HFFc6 (cell line): ENCODE measurements around the gene UBASH3B. TPM values are rescaled to one million over a fixed set of nuclear protein-coding genes. Genes with fewer than 3 reads are reported as not detected.

Experiments used
- DNase-seq: peaks from one replicate; pipeline ENCODE4 v3.0.0-alpha.2; 2018
- H3K27ac Mint-ChIP-seq: 2 replicates; pipeline ENCODE4 v1.8.0; 2020; ENCODE audit warnings: mild to moderate bottlenecking, mixed read lengths
- H3K27me3 Mint-ChIP-seq: 2 replicates; pipeline ENCODE4 v1.8.0; 2021; ENCODE audit warnings: mild to moderate bottlenecking, moderate library complexity, mixed read lengths; ENCODE audit not compliant: insufficient read depth
- H3K36me3 Mint-ChIP-seq: 2 replicates; pipeline ENCODE4 v1.8.0; 2021; ENCODE audit warnings: low read depth, mixed read lengths
- H3K4me1 Mint-ChIP-seq: 2 replicates; pipeline ENCODE4 v1.8.0; 2020; ENCODE audit warnings: low read depth, mixed read lengths
- H3K4me3 Mint-ChIP-seq: 2 replicates; pipeline ENCODE4 v1.8.0; 2020; ENCODE audit warnings: mild to moderate bottlenecking, moderate library complexity, mixed read lengths
- H3K9me3 Mint-ChIP-seq: 2 replicates; pipeline ENCODE4 v1.8.0; 2020; ENCODE audit warnings: mild to moderate bottlenecking, mixed read lengths
- total RNA-seq, 6 experiments: library from RNA; stranded (reverse); fragmentation: NEBNext Ultra II Directional; extraction: Animal tissue kit (Norgen Biotek cat#: 25700); gene quantifications; 2 replicates in 1 of 6; 3 replicates in 5 of 6; pipeline ENCODE4 v1.2.3, GENCODE V29; 2021
- TF ChIP-seq, protein P1 (sequence below): fragments of 200-600 bp; sonication (generic); IDR thresholded peaks from 2 replicates; pipeline ENCODE4 v1.5.0; 2021; ENCODE audit warnings: antibody characterized with exemption, mild to moderate bottlenecking

The UBASH3B gene
- total RNA-seq, 6 experiments from 2014 or later, result 44.6 to 60.4 (median 52.9) TPM

GRCh38 chr11:122795307-122795706 is 139.8 kb downstream of the UBASH3B start:
- Mint-ChIP-seq H3K4me1 (peaks cover 18% of the 10 kb centered on the region), H3K4me3 (no peak overlapping the region), H3K27ac (no peak overlapping the region), H3K9me3 (no peaks in the 10 kb centered on the region), H3K27me3 (peaks cover 2% of the 10 kb centered on the region; the same call in 1 of the 2 replicates), H3K36me3 (peaks cover 30% of the 10 kb centered on the region)
- no peak for DNase-seq
- TF ChIP-seq, protein P1, sequence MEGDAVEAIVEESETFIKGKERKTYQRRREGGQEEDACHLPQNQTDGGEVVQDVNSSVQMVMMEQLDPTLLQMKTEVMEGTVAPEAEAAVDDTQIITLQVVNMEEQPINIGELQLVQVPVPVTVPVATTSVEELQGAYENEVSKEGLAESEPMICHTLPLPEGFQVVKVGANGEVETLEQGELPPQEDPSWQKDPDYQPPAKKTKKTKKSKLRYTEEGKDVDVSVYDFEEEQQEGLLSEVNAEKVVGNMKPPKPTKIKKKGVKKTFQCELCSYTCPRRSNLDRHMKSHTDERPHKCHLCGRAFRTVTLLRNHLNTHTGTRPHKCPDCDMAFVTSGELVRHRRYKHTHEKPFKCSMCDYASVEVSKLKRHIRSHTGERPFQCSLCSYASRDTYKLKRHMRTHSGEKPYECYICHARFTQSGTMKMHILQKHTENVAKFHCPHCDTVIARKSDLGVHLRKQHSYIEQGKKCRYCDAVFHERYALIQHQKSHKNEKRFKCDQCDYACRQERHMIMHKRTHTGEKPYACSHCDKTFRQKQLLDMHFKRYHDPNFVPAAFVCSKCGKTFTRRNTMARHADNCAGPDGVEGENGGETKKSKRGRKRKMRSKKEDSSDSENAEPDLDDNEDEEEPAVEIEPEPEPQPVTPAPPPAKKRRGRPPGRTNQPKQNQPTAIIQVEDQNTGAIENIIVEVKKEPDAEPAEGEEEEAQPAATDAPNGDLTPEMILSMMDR, result no peak

- Mint-ChIP-seq H3K4me3 (no peak overlapping the region), H3K4me1 (peaks cover 15% of the 10 kb centered on the region), H3K27ac (no peak overlapping the region), H3K36me3 (peaks cover 36% of the 10 kb centered on the region), H3K27me3 (peaks cover 2% of the 10 kb centered on the region), H3K9me3 (no peaks in the 10 kb centered on the region)
- TF ChIP-seq, protein P1, result peak; percentile 92
- no peak for DNase-seq
Measured at GRCh38 chr11:122796128-122796717, 140.7 kb downstream of the UBASH3B start.

- Mint-ChIP-seq H3K4me1 (peaks cover 12% of the 10 kb centered on the region), H3K9me3 (no peaks in the 10 kb centered on the region), H3K27me3 (no peaks in the 10 kb centered on the region; the same call in none of the 2 replicates), H3K36me3 (peaks cover 40% of the 10 kb centered on the region), H3K27ac (no peak overlapping the region), H3K4me3 (no peak overlapping the region)
- DNase-seq, result no peak
- TF ChIP-seq, protein P1, result no peak
Measured at GRCh38 chr11:122797651-122798050, 142.1 kb downstream of the UBASH3B start.

GRCh38 chr11:122799406-122800105 is 144.0 kb downstream of the UBASH3B start:
- Mint-ChIP-seq H3K27ac (no peak overlapping the region), H3K36me3 (peaks cover 47% of the 10 kb centered on the region), H3K4me3 (no peak overlapping the region), H3K9me3 (no peaks in the 10 kb centered on the region), H3K27me3 (no peaks in the 10 kb centered on the region; the same call in none of the 2 replicates), H3K4me1 (peaks cover 31% of the 10 kb centered on the region)
- no peak for DNase-seq
- TF ChIP-seq, protein P1, result no peak

- no peak for DNase-seq
- peak overlapping the region; percentile 99 for H3K27ac Mint-ChIP-seq
- H3K4me1 Mint-ChIP-seq, result peaks cover 41% of the 10 kb centered on the region
- peaks cover 25% of the 10 kb centered on the region for H3K36me3 Mint-ChIP-seq
- no peaks in the 10 kb centered on the region; the same call in none of the 2 replicates for H3K27me3 Mint-ChIP-seq
- H3K9me3 Mint-ChIP-seq, result no peaks in the 10 kb centered on the region
- peak overlapping the region; percentile 74; the same call in 1 of the 2 replicates for H3K4me3 Mint-ChIP-seq
- TF ChIP-seq, protein P1, result no peak
Measured at GRCh38 chr11:122802876-122803275, 147.4 kb downstream of the UBASH3B start.
